CD4-positive, alpha-beta T cell treated with Interleukin-15 for 1 hour (primary cell): ENCODE results near the gene PBX3.

Source experiments
- DNase-seq: peaks from one replicate; pipeline ENCODE4 v3.0.0-alpha.2; 2020

Gene PBX3

GRCh38 chr9:125911861-125912644, 164.9 kb downstream of the PBX3 start:
- no peak for DNase-seq

GRCh38 chr9:125912667-125913066, 165.5 kb downstream of the PBX3 start:
- DNase-seq = no peak

- no peak for DNase-seq
Observed at GRCh38 chr9:125913551-125913950, 166.4 kb downstream of the PBX3 start.

- DNase-seq = no peak
Observed at GRCh38 chr9:125914411-125914810, 167.2 kb downstream of the PBX3 start.

GRCh38 chr9:125915606-125916005, 168.4 kb downstream of the PBX3 start:
- DNase-seq = no peak

GRCh38 chr9:125919565-125919964, 172.4 kb downstream of the PBX3 start:
- no peak for DNase-seq

GRCh38 chr9:125920402-125920801, 173.2 kb downstream of the PBX3 start:
- DNase-seq = no peak

- no peak for DNase-seq
Observed at GRCh38 chr9:125922854-125923253, 175.7 kb downstream of the PBX3 start.

- DNase-seq = no peak
Observed at GRCh38 chr9:125924351-125924750, 177.2 kb downstream of the PBX3 start.

GRCh38 chr9:125926936-125927335, 179.8 kb downstream of the PBX3 start:
- no peak for DNase-seq

GRCh38 chr9:125929846-125930245, 182.7 kb downstream of the PBX3 start:
- DNase-seq = no peak

- DNase-seq = no peak
Observed at GRCh38 chr9:125931211-125931610, 184.0 kb downstream of the PBX3 start.

GRCh38 chr9:125932012-125932411, 184.8 kb downstream of the PBX3 start:
- DNase-seq = no peak

- no peak for DNase-seq
Observed at GRCh38 chr9:125932746-125933455, 185.7 kb downstream of the PBX3 start.

GRCh38 chr9:125942125-125942524, 195.0 kb downstream of the PBX3 start:
- DNase-seq = no peak

GRCh38 chr9:125943831-125944230, 196.7 kb downstream of the PBX3 start:
- DNase-seq = no peak

GRCh38 chr9:125946397-125946796, 199.2 kb downstream of the PBX3 start:
- no peak for DNase-seq

- DNase-seq = no peak
Observed at GRCh38 chr9:125948887-125949596, 201.9 kb downstream of the PBX3 start.

- no peak for DNase-seq
Observed at GRCh38 chr9:125949703-125950460, 202.7 kb downstream of the PBX3 start.

GRCh38 chr9:125950880-125951471, 203.8 kb downstream of the PBX3 start:
- DNase-seq = no peak

- DNase-seq = no peak
Observed at GRCh38 chr9:125953314-125954019, 206.3 kb downstream of the PBX3 start.

- DNase-seq = no peak
Observed at GRCh38 chr9:125956102-125956501, 208.9 kb downstream of the PBX3 start.
